Stimulated activated CD4-positive, alpha-beta T cell treated with anti-CD3 and anti-CD28 coated beads, TNF-alpha, amount 100 ng/mL, for 1 hour (primary cell): ENCODE results near the gene USHBP1.
A peak's percentile ranks its signal among the peaks of the same experiment; 100 is the strongest.

Experiments used
- DNase-seq, 3 donors: peaks; one replicate each; pipeline ENCODE4 v3.0.0-alpha.2; 2020; ENCODE audit warnings: low read depth in 3 of 3, low spot score in 1 of 3

USHBP1 gene

DNA sequence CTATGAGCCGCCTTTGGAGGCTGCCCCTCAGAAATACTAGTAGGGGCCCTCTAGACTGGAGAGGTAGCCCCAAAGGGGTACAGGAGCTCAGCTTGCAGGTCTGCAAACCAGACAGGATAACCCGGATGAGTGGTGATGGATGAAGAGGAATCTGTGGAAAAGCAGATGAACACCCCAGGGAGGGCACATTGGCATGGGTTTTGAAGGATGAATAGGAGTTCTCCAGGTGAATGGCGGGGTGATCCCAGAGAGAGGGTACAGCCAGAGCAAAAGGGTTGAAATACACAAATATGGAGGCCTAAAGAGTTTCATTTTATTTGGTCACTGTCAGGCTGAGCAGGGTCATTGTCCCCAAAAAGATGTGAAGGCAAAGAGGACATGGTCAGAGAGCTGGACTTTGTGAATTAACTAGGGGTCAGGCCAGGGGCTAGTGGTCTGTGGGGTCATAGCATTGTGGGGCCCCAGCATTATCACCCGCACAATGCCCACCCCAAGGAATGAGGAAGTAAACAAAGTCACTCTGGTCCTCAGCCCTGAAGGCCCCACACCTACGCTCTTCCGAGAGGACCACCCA, 23.6 kb downstream of the USHBP1 start:
- no peak for DNase-seq

- no peak for DNase-seq
Measured at GRCh38 chr19:17240062-17240752, 24.3 kb downstream of the USHBP1 start.

DNA sequence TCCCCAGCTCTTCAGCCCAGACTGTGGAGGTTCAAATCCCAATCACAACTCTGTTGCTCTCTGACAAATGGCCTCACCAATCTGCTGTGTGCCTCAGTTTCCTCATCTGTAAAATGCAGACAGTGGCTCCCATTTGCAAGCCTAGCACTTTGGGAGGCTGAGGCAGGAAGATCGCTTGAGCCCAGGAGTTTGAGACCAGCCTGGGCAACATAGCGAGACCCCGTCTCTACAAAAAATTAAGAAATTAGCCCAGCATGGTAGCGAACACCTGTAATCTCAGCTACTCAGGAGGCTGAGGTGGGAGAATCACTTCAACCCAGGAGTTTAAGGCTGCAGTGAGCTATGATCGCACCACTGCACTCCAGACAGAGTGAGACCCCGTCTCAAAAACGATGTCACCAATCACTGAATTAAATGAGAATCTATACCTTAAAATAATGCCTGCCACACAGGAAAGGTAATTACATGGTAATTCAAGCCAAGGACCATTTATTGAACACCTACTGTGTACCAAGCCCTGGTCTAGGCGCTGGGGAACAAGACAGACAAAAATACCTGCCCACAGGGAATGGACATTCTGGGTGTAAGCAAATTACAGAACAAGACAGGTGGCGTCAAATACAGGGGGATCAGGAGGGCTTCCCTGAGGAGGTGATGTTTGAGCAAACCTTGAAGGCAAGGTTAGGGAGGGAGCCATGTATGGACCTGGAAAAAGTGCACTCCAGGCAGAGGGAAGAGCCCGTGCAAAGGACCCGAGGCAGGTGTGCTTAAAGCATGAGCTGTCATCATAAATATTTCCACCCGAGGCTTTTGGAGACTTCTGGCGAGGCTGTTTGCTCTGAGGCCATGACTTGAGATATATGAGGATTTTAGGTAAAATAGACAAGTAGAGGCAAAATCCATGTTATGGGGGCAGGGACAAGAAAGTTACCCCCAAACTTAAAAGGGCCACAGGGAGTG, 26.5 kb downstream of the USHBP1 start:
- no peak for DNase-seq

DNA sequence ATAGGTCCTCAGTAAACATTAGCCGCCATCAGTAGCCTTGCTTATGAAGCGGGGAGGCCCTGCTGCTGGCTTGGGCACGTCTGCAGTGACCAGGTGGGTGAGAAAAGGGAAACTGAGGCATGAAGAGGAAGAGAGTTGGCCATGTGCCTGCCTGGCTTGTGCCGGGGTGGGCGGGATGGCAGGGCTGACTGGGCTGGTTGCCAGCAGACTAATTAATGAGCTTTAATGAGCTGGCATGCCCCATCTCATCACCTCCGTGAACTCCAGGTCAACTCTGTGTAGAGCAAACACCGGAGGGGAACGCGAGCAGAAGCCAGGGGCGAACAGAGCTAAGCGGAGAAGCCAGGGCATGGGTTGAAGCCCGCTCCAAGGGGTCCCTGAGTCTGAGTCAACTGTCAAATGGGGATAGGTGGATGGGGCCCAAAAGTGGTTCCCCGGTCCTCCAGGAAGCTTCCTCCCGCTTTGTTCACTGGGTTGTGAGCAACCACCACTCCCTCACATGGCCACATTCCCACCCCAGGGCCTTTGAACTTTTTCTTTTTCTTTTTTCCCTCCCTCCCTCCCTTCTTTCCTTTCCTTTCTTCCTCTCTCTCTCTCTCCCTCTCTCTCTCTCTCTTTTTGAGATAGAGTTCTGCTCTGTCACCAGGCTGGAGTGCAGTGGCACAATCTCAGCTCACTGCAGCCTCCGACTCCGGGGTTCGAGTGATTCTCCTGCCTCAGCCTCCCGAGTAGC, 27.6 kb downstream of the USHBP1 start:
- no peak for DNase-seq

DNA sequence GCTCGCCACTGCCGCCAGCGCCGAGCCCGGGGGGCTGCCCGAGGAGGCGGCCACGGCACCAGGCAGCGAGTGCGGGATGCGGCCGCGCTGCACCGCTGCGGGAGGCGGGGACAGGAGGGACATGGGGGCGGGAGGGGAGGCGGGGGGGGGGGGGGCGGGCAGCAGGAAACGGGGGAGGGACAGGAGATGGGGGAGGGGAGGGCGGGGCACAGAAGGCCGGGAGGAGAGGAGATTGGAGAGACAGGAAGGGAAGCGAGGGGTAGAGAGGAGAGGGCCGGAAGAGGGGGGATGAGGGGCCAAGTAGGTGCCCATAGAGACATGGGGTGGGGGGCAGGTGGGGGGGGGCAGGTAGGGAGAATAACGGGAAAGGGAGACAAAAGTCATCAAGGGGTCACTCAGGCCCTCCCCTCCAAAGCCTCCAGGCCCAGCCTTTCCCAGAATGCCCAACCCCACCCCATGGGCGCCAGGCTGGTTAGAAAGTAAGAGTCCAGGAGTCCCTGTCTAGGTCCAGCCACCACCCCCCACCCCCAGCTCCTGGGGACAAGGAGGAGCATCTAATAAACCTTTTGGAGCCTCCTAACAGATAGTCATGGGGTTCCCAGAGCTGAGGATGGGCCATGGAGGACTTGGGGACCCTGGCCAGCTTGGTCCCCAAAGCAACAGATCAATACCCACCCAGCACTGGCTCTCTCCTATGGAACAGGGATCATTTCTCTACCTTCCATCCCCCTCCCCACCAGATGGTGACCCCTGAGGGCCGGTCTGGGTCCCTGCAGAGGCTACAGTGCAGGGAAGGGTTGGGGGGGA, 28.4 kb downstream of the USHBP1 start:
- no peak for DNase-seq

DNA sequence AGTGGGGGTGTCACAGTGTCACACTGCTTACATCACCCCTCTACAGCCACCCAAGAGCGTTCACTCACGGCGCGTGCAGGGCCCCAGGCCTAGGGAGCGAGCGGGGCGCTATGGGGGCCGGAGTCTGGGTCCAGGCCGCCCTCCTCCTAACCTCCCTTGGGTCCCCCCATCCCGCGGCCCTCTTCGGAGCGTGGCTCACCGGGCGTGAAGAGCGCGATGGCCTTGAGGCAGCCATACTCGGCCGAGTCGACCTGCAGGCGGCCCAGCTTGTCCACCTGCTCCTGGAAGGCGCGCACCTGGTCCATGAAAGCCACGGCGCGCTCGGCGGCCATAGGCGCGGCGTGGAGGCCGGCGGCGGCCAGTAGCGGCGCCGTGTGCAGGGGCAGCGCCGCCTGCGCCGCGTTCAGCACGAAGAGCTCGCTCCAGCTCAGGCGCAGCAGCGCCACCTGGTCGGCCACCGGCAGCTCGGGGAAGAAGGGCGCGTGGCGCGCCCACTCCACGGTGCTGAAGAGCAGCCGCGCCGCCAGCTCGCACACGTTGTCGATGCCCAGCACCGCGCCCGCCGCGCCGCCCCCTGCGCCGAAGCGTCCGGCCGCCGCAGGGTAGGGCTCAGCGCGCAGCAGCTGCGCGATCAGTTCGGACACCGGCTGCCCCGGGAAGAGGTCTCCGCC, 29.1 kb downstream of the USHBP1 start:
- DNase-seq = peak in 2 of 3 donors; percentile 61 to 67

DNA sequence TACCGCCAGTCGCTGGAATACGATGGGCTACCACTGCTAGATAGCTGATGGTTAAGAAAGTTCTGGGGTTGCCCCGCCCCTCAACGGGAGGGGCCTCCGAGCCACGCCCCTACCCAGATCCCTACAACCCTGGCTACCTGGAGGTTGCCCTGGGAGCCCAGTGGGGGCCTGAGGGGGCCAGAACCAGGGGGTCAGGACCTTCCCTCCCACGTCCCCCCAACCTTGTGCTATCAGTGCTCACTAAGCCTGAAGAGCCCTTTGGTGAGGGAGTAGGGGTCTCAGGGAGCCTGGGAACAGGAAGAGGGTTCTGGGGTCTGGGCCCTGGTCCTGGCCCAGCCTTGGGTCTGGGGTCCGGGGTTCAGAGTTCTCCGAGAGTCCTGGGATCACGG, 29.6 kb downstream of the USHBP1 start:
- DNase-seq = peak in 1 of 3 donors; percentile 61

GRCh38 chr19:17232258-17232657, 32.3 kb downstream of the USHBP1 start:
- DNase-seq = no peak

GRCh38 chr19:17229890-17230289, 34.7 kb downstream of the USHBP1 start:
- DNase-seq = no peak

- DNase-seq = no peak
Measured at GRCh38 chr19:17227798-17228367, 36.7 kb downstream of the USHBP1 start.

GRCh38 chr19:17226002-17226933, 38.3 kb downstream of the USHBP1 start, which contains the start of gene OCEL1:
TSS of gene OCEL1 (plus strand) at chr19:17226226. CDS start at chr19:17226248, 22 bp downstream.
- DNase-seq = peak; percentile 85 to 90 (median 88)

DNA sequence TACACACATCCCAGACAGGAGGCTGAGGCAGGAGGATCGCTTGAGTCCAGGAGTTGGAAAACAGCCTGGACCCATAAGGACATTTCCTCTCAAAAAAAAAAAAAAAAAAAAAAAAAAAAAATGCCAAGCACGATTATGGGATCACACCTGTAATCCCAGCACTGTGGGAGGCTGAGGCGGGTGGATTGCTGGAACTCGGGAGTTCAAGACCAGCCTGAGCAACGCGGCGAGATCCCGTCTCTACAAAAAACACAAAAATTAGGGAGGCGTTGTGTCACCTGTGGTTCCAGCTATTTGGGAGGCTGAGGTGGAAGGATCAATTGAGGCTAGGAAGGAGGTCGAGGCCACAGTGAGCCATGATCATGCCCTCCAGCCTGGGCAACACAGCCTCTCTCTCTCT, 39.5 kb downstream of the USHBP1 start:
- DNase-seq = no peak

- no peak for DNase-seq
Measured at GRCh38 chr19:17220207-17220758, 44.3 kb downstream of the USHBP1 start.

DNA sequence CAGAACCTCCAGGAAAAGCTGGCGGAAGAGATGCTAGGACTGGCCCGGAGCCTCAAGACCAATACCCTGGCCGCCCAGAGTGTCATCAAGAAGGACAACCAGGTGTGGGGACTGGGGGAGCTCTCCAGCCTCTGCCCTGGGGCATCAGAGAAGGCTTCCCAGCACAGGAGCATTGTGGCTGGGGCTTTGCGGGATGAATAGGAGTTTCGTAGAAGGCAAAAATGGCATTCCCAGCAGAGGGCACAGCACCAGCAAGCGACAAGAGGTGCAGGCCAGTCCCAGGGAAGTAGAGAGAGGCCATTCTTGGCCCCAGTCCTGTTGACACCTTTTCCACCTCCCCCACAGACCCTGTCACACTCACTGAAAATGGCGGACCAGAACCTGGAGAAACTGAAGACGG, 45.3 kb downstream of the USHBP1 start:
- no peak for DNase-seq

DNA sequence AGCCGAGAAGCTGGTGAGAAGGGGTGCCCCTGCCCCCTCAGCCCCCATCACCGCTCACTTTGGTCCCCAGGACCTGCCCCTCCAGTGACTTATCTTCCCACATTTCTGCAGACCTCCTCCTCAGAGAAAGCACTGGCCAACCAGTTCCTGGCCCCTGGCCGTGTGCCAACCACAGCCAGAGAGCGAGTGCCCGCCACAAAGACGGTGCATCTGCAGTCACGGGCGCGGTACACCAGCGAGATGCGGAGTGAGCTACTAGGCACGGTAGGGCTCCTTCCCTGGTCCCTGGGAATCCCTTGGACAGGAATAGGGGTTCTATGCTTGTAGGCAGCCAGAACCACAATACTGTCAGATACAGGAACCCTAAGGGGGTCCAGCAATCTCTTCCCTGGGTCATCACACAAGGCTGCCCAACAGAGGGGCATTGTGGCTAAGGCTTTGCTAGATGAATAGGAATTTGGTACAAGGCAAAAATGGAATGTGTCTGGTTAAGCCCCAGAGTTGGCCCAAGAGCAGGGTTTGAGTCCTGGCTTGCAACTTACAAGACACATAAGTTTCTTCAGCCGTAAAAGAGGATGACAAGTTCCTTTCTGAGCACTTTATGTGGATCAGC, 48.4 kb downstream of the USHBP1 start:
- DNase-seq = no peak

GRCh38 chr19:17215127-17215971, 49.2 kb downstream of the USHBP1 start, which contains the start of gene USE1:
TSS of gene USE1 (plus strand) at chr19:17215357. CDS start at chr19:17215406, 49 bp downstream.
- DNase-seq = peak; percentile 68 to 73 (median 70)
